Stomach (tissue), 9 donors: Measurements from ENCODE around the gene UBE2L5. TPM values are rescaled to one million over a fixed set of nuclear protein-coding genes. Genes with fewer than 3 reads are reported as not detected.

Experiments used
- DNase-seq, 2 donors: peaks; one replicate each; pipeline versions ENCODE4 v3.0.0 to v3.0.0-alpha.2; 2013 to 2019
- H3K27ac ChIP-seq, 5 donors: fragments of 200-600 bp in 4 of 5; sonication (generic) in 4 of 5; one replicate each; pipeline ENCODE4 v1.5.1; 2013 to 2019; ENCODE audit warnings: mild to moderate bottlenecking in 1 of 5, moderate library complexity in 1 of 5
- H3K27me3 ChIP-seq, 3 donors: fragments of 200-600 bp; sonication (generic); one replicate each; pipeline ENCODE4 v1.5.1; 2017 to 2019; ENCODE audit warnings: mixed run types in 1 of 3
- H3K36me3 ChIP-seq, 4 donors: fragments of 200-600 bp; sonication (generic); 1 replicate in 3 of 4; 2 replicates in 1 of 4; pipeline ENCODE4 v1.5.1; 2016 to 2019
- H3K4me1 ChIP-seq, 4 donors: fragments of 200-600 bp; sonication (generic); one replicate each; pipeline ENCODE4 v1.5.1; 2016 to 2019
- H3K4me3 ChIP-seq, 4 donors: fragments of 200-600 bp; sonication (generic) in 3 of 4; one replicate each; pipeline ENCODE4 v1.5.1; 2016 to 2019; ENCODE audit warnings: mild to moderate bottlenecking in 1 of 4
- H3K9me3 ChIP-seq, 4 donors: fragments of 200-600 bp; sonication (generic); one replicate each; pipeline ENCODE4 v1.5.1; 2016 to 2019
- CTCF ChIP-seq, 7 experiments: fragments of 450-650 bp in 4 of 7; fragments of 200-600 bp in 3 of 7; sonication (generic) in 3 of 7; IDR thresholded peaks; one replicate each; pipeline ENCODE4 v1.5.1; 2016 to 2019; ENCODE audit warnings: antibody characterized with exemption in 7 of 7, control low read depth in 2 of 7, mild to moderate bottlenecking in 1 of 7
- EP300 ChIP-seq: sonication (generic); formaldehyde crosslinking; IDR thresholded peaks from one replicate; pipeline ENCODE4 v1.6.1; 2017; ENCODE audit warnings: antibody characterized with exemption
- POLR2A ChIP-seq, 4 donors: fragments of 450-650 bp; IDR thresholded peaks; one replicate each; pipeline ENCODE4 v1.6.1; 2016; ENCODE audit warnings: antibody characterized with exemption in 4 of 4, control low read depth in 2 of 4, mild to moderate bottlenecking in 1 of 4, moderate library complexity in 1 of 4
- POLR2AphosphoS5 ChIP-seq, 3 donors: sonication (generic); formaldehyde crosslinking; IDR thresholded peaks; one replicate each; pipeline ENCODE4 v1.6.1; 2016; ENCODE audit warnings: antibody characterized with exemption in 3 of 3
- WGBS, 5 donors: extraction: QIAGEN DNeasy Blood & Tissue Kit in 3 of 5; methylation state at CpG; one replicate each; pipeline versions ENCODE4 v1.1.5 to v1.1.7; 2013 to 2018; 5-methylcytosine and 5-hydroxymethylcytosine counted together
- intact Hi-C: fragments of 100-400 bp; cut with DNase I; formaldehyde crosslinking; loops from one replicate; pipeline ENCODE4 v1.15.1; 2023; ENCODE audit warnings: low total_unique reads
- polyA plus RNA-seq, 3 donors: library from polyadenylated mRNA; stranded (reverse); fragments of 200-250 nt; gene quantifications; one replicate each; pipeline ENCODE4 v1.2.3, GENCODE V29; 2013
- total RNA-seq, 5 donors: library from RNA; depleted of rRNA; stranded (reverse); fragments of >200 nt; gene quantifications; one replicate each; pipeline versions ENCODE4 v1.1.0 to v1.2.3, GENCODE V29; 2014 to 2016
- donor health status: healthy with polysubstance abuse.
- donor health status: Bipolar disorder and iron deficiency.
- donor health status: healthy.

Gene UBE2L5
- total and polyA plus RNA-seq, 8 donors: not detected

- 97 to 100% (median 98%) methylated on average over 2 of the region's 2 CpGs for WGBS, 5 donors
- H3K36me3 ChIP-seq: no peaks in the 10 kb centered on the region
- TF ChIP-seq EP300 (no peak), POLR2AphosphoS5 (IDR thresholded peaks at IDR 0.05) (no peak), CTCF (IDR thresholded peaks at IDR 0.05) (no peak), POLR2A (IDR thresholded peaks at IDR 0.05) (no peak)
- H3K4me3 ChIP-seq: no peak overlapping the region
- no peaks in the 10 kb centered on the region for H3K9me3 ChIP-seq
- H3K4me1 ChIP-seq: peaks cover 0 to 10% (median 4%) of the 10 kb centered on the region in 4 donors
- intact Hi-C loops: no loop called here
- H3K27me3 ChIP-seq: no peaks in the 10 kb centered on the region
- H3K27ac ChIP-seq: no peak overlapping the region
- no peak for DNase-seq
Measured at GRCh38 chr13:30400376-30400775, 21.9 kb upstream of the UBE2L5 start.

GRCh38 chr13:30401347-30401746 is 20.9 kb upstream of the UBE2L5 start:
- no peaks in the 10 kb centered on the region for H3K9me3 ChIP-seq
- TF ChIP-seq CTCF (IDR thresholded peaks at IDR 0.05): no peak
- no peak for TF ChIP-seq EP300
- no peak for TF ChIP-seq POLR2A (IDR thresholded peaks at IDR 0.05)
- TF ChIP-seq POLR2AphosphoS5 (IDR thresholded peaks at IDR 0.05): no peak
- H3K4me1 ChIP-seq: peaks cover 0 to 3% (median under 1%) of the 10 kb centered on the region in 4 donors
- 88 to 95% (median 93%) methylated on average over 5 of the region's 5 CpGs for WGBS, 5 donors
- H3K27ac ChIP-seq: no peak overlapping the region
- no peaks in the 10 kb centered on the region for H3K27me3 ChIP-seq
- DNase-seq: no peak
- intact Hi-C loops: no loop called here
- no peak overlapping the region for H3K4me3 ChIP-seq
- H3K36me3 ChIP-seq: no peaks in the 10 kb centered on the region

GRCh38 chr13:30403456-30403855 is 18.8 kb upstream of the UBE2L5 start:
- WGBS, 5 donors: 70 to 77% (median 74%) methylated on average over 6 of the region's 6 CpGs
- H3K4me1 ChIP-seq: peaks cover 0 to 7% (median 6%) of the 10 kb centered on the region in 4 donors
- intact Hi-C loops: no loop called here
- DNase-seq: no peak
- H3K27ac ChIP-seq: no peak overlapping the region
- no peaks in the 10 kb centered on the region for H3K9me3 ChIP-seq
- TF ChIP-seq EP300 (no peak), POLR2AphosphoS5 (IDR thresholded peaks at IDR 0.05) (no peak), CTCF (IDR thresholded peaks at IDR 0.05) (no peak), POLR2A (IDR thresholded peaks at IDR 0.05) (no peak)
- H3K27me3 ChIP-seq: no peaks in the 10 kb centered on the region
- H3K36me3 ChIP-seq: no peaks in the 10 kb centered on the region
- no peak overlapping the region for H3K4me3 ChIP-seq

- DNase-seq: no peak
- Histone ChIP-seq H3K4me1 (peaks cover 6 to 14% (median 14%) of the 10 kb centered on the region in 4 donors), H3K27ac (no peak overlapping the region), H3K36me3 (no peaks in the 10 kb centered on the region), H3K9me3 (no peaks in the 10 kb centered on the region), H3K27me3 (no peaks in the 10 kb centered on the region), H3K4me3 (no peak overlapping the region)
- intact Hi-C loops: no loop called here
- WGBS, 5 donors: 80 to 90% (median 86%) methylated on average over 5 of the region's 5 CpGs
- TF ChIP-seq EP300: no peak
- TF ChIP-seq CTCF (IDR thresholded peaks at IDR 0.05): no peak
- TF ChIP-seq POLR2A (IDR thresholded peaks at IDR 0.05): no peak
- TF ChIP-seq POLR2AphosphoS5 (IDR thresholded peaks at IDR 0.05): no peak
Measured at GRCh38 chr13:30404207-30404606, 18.1 kb upstream of the UBE2L5 start.
